Glutamatergic neuron (in vitro differentiated cells): Measurements from ENCODE around the gene BIN1. TPM values are rescaled to one million over a fixed set of nuclear protein-coding genes. Genes with fewer than 3 reads are reported as not detected.
"Not testable (repeated sequence)": the region's sequence is repeated elsewhere in the genome, so short reads cannot be mapped to it uniquely, and the experiment has no call there.

Source experiments
- DNase-seq: peaks from one replicate; pipeline ENCODE4 v3.0.0; 2022
- H3K27ac Mint-ChIP-seq: one replicate; pipeline ENCODE4 v1.8.0; 2020; ENCODE audit warnings: mild to moderate bottlenecking, mixed read lengths, inconsistent platforms; ENCODE audit not compliant: unreplicated experiment
- H3K27me3 Mint-ChIP-seq: one replicate; pipeline ENCODE4 v1.8.0; 2020; ENCODE audit warnings: mild to moderate bottlenecking, moderate library complexity, mixed read lengths, inconsistent platforms; ENCODE audit not compliant: unreplicated experiment
- H3K36me3 Mint-ChIP-seq: one replicate; pipeline ENCODE4 v1.8.0; 2020; ENCODE audit warnings: mild to moderate bottlenecking, mixed read lengths, inconsistent platforms; ENCODE audit not compliant: unreplicated experiment
- H3K4me1 Mint-ChIP-seq: one replicate; pipeline ENCODE4 v1.8.0; 2020; ENCODE audit warnings: mild to moderate bottlenecking, low read depth, mixed read lengths, inconsistent platforms; ENCODE audit not compliant: unreplicated experiment
- H3K4me3 Mint-ChIP-seq: one replicate; pipeline ENCODE4 v1.8.0; 2020; ENCODE audit warnings: mild to moderate bottlenecking, mixed read lengths, inconsistent platforms; ENCODE audit not compliant: unreplicated experiment
- H3K9me3 Mint-ChIP-seq: one replicate; pipeline ENCODE4 v1.8.0; 2020; ENCODE audit warnings: mild to moderate bottlenecking, moderate library complexity, mixed read lengths, inconsistent platforms; ENCODE audit not compliant: unreplicated experiment
- total RNA-seq: library from RNA; stranded (reverse); fragmentation: NEBNext Ultra II Directional; extraction: Animal tissue kit (Norgen Biotek cat#: 25700); gene quantifications from one replicate; pipeline ENCODE4 v1.2.1, GENCODE V29; 2021; ENCODE audit not compliant: unreplicated experiment
- TF ChIP-seq, protein P1 (sequence below): fragments of 200-600 bp; sonication (generic); IDR thresholded peaks from one replicate; pipeline ENCODE4 v1.5.0; 2021; ENCODE audit not compliant: partially characterized antibody, unreplicated experiment

BIN1 gene
- total RNA-seq, 1 donor from 2014 or later = 176 TPM

DNA sequence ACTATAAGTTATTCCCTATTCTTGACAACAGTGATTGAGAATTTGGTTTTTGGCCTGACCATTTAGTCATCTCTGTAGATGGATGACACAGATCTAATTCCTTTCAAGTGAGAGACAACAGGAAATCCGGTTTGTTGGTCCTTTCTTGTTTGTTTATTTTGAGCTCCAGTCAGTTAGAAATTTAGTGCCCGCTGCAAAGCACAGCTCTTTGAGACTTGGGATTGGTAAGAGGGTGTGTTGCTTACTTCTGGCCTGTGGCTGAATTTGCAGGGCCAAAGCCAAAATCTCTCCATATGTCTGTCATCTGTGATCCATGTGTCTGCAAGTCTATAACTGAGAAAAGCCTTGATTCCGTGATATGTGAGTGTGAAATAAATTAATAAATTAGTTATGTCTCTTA, 74.3 kb downstream of the BIN1 start:
- Mint-ChIP-seq H3K4me1 (peaks cover 11% of the 10 kb centered on the region), H3K36me3 (no peaks in the 10 kb centered on the region), H3K27ac (no peak overlapping the region), H3K9me3 (no peaks in the 10 kb centered on the region), H3K27me3 (peaks cover 2% of the 10 kb centered on the region), H3K4me3 (no peak overlapping the region)
- TF ChIP-seq, protein P1, sequence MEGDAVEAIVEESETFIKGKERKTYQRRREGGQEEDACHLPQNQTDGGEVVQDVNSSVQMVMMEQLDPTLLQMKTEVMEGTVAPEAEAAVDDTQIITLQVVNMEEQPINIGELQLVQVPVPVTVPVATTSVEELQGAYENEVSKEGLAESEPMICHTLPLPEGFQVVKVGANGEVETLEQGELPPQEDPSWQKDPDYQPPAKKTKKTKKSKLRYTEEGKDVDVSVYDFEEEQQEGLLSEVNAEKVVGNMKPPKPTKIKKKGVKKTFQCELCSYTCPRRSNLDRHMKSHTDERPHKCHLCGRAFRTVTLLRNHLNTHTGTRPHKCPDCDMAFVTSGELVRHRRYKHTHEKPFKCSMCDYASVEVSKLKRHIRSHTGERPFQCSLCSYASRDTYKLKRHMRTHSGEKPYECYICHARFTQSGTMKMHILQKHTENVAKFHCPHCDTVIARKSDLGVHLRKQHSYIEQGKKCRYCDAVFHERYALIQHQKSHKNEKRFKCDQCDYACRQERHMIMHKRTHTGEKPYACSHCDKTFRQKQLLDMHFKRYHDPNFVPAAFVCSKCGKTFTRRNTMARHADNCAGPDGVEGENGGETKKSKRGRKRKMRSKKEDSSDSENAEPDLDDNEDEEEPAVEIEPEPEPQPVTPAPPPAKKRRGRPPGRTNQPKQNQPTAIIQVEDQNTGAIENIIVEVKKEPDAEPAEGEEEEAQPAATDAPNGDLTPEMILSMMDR = no peak
- no peak for DNase-seq

DNA sequence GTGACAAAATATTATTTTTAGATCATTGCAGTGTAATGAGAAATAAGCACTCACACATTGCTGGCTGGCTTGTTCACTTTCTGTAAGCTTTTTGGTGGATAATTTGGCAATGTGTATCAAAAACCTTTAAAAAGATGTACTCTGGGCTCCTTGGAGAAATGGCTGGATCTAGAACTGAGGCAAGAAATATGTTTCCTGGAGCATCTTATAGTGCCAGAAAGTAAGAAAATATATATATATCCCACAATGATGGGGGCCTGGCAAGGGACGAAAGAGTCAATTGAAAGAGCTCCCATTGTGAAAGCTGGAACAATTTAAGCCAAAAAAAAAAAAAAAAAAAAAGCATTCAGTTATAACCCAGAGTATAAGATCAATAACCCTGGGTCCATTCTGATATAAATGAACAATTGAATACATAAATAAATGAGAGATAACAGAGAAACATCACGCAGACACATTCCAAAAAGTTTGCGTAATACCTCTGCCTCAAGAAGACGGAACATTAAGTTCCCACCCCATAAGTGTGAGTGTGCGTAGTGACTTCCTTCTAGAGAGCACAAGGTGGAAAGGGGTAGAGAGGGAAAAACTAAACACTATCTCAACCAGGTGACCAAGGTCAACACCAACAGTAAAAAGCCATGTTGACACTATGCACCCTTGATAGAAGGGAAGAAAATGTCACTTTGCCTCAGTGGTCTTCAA, 77.5 kb downstream of the BIN1 start:
- TF ChIP-seq, protein P1 = no peak
- DNase-seq = no peak
- peaks cover 4% of the 10 kb centered on the region for H3K9me3 Mint-ChIP-seq
- H3K36me3 Mint-ChIP-seq = no peaks in the 10 kb centered on the region
- no peak overlapping the region for H3K27ac Mint-ChIP-seq
- H3K4me3 Mint-ChIP-seq = no peak overlapping the region
- H3K27me3 Mint-ChIP-seq = peaks cover 2% of the 10 kb centered on the region
- H3K4me1 Mint-ChIP-seq = peaks cover 10% of the 10 kb centered on the region

DNA sequence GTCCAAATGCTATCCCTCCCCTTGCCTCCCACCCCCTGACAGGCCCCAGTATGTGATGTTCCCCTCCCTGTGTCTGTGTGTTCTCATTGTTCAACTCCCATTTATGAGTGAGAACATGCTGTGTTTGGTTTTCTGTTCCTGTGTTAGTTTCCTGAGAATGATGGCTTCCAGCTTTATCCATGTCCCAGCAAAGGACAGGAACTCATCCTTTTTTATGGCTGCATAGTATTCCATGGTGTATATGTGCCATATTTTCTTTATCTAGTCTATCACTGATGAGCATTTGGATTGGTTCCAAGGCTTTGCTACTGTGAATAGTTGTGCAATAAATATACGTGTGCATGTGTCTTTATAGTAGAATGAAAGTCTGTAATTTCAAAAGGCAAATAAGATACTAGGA, 78.2 kb downstream of the BIN1 start:
- not testable (repeated sequence) for H3K9me3 Mint-ChIP-seq, DNase-seq, H3K27me3 Mint-ChIP-seq, H3K36me3 Mint-ChIP-seq, H3K4me3 Mint-ChIP-seq, H3K27ac Mint-ChIP-seq
- H3K4me1 Mint-ChIP-seq = peaks cover 12% of the 10 kb centered on the region

DNA sequence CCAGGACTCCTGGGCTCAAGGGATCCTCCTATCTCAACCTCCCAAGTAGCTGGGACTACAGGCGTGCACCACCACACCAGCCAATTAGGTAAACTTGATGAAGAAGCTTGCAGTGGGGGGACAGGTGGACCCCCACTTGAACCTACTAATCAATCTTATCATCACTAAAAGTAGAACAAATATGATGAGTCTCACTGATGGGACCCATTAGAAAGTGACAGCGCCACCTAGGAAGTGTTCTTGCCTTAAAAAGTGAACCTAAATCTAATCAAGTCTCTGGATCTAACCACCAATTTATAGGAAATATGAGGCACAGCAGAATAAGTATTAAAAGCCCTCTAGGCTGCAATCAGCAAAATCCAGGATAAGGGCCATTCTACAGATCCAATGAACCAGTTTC, 79.2 kb downstream of the BIN1 start:
- H3K4me3 Mint-ChIP-seq = no peak overlapping the region
- peaks cover 8% of the 10 kb centered on the region for H3K4me1 Mint-ChIP-seq
- TF ChIP-seq, protein P1 = no peak
- H3K27me3 Mint-ChIP-seq = peaks cover 2% of the 10 kb centered on the region
- no peak for DNase-seq
- no peak overlapping the region for H3K27ac Mint-ChIP-seq
- peaks cover 4% of the 10 kb centered on the region for H3K36me3 Mint-ChIP-seq
- H3K9me3 Mint-ChIP-seq = peaks cover 7% of the 10 kb centered on the region

DNA sequence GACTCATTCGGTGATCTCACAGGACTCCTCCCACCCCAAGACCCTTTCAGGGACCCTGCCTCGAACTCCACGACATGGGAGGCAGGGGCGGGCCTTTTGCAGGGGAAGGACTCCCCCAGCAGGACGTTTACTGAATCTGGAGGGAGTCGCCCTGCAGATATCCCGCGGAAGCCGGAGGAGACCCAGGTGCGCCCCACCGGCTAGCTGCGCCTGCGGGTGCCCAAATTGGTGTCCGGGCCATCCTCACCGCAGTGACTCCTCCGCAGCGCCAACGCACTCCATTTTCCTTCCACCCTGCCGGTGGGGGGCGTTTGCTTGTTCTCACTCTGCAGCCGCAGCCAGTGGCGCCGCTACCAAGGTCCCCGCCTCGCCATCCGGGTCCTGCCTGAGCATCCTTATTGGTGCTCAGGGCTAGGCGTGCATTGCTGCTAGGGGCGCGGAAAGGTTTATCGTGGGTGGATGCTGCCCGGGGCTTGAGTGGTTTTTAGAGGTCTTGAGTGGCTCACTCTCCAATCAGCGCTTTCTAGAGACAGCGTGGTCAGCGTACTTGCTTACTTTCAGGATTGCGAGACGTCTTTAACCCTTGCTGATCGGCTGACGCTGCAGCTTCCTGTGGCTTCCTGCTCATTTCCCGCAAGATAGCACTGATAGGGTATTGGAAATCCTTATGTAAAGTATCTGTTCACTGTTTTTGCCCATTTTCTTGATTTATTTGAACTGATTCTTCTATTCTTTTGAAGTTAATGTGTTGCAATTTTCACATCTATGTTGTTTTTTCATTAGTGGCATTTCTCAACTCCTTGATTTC, 81.4 kb downstream of the BIN1 start:
- peak; percentile 94 for DNase-seq
- peak overlapping the region; percentile 92 for H3K27ac Mint-ChIP-seq
- peaks cover 9% of the 10 kb centered on the region for H3K9me3 Mint-ChIP-seq
- peak overlapping the region; percentile 86 for H3K4me3 Mint-ChIP-seq
- H3K4me1 Mint-ChIP-seq = peaks cover 4% of the 10 kb centered on the region
- no peaks in the 10 kb centered on the region for H3K27me3 Mint-ChIP-seq
- peaks cover 4% of the 10 kb centered on the region for H3K36me3 Mint-ChIP-seq
- TF ChIP-seq, protein P1 = no peak
